GM12891 (cell line): ENCODE measurements around the gene AKAP8.

Experiments used
- PAX5 ChIP-seq: IDR thresholded peaks from 2 replicates; pipeline ENCODE4 v1.6.1; 2011; ENCODE audit warnings: low read length, moderate library complexity, mild to moderate bottlenecking; ENCODE audit not compliant: insufficient read depth, severe bottlenecking
- POLR2A ChIP-seq: IDR thresholded peaks from 2 replicates; pipeline ENCODE4 v1.6.1; 2011; ENCODE audit warnings: low read depth, low read length, control low read depth
- POLR2AphosphoS5 ChIP-seq: IDR thresholded peaks from 2 replicates; pipeline ENCODE4 v1.6.1; 2011; ENCODE audit warnings: low read depth, low read length, control low read depth
- SPI1 ChIP-seq: IDR thresholded peaks from 2 replicates; pipeline ENCODE4 v1.6.1; 2011; ENCODE audit warnings: low read depth, low read length, control low read depth
- TAF1 ChIP-seq: IDR thresholded peaks from 2 replicates; pipeline ENCODE4 v1.6.1; 2011; ENCODE audit warnings: low read depth, low read length, control low read depth

DNA sequence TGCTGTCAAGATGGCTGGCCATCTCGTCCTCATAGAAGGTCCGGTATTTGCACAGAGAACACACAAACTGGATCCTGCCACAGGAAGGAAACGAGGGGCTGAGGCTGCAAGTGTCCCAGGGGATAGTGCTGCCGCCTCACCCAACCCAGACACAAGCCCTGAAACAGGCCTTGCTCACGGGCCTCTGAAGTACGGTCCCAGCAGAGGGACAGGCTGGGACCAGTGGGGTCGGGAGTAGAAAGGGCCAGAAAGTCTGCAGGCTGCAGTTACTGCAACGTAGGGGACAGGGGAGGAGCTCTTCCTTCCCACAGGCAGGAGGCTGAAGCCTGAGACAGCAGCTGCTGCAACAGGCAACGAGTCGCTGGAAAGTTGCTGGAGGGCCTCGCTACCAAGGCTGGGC lies 18.2 kb upstream of the AKAP8 start:
- TF ChIP-seq POLR2A (no peak), POLR2AphosphoS5 (no peak), SPI1 (no peak), TAF1 (no peak), PAX5 (no peak)
